Effector memory CD8-positive, alpha-beta T cell (primary cell): Measurements from ENCODE around the gene CDK5.

Experiments used
- ATAC-seq: fragments of 150-1000 bp; cut with Tn5 transposase; replicated peaks from 2 replicates; pipeline ENCODE4 v1.10.0; 2021; ENCODE audit warnings: mild to moderate bottlenecking, moderate library complexity
- DNase-seq, 3 experiments: peaks; one replicate each; pipeline ENCODE4 v3.0.0; 2021
- H3K27ac Mint-ChIP-seq, 2 donors: one replicate each; pipeline ENCODE4 v1.8.0; 2022; ENCODE audit warnings: mild to moderate bottlenecking in 2 of 2, mixed read lengths in 2 of 2, moderate library complexity in 2 of 2
- H3K27me3 Mint-ChIP-seq, 2 donors: one replicate each; pipeline ENCODE4 v1.8.0; 2022; ENCODE audit warnings: mixed read lengths in 2 of 2
- H3K36me3 Mint-ChIP-seq: one replicate; pipeline ENCODE4 v1.8.0; 2022; ENCODE audit warnings: mild to moderate bottlenecking, moderate library complexity, mixed read lengths; ENCODE audit not compliant: insufficient read depth
- H3K4me1 Mint-ChIP-seq, 2 donors: one replicate each; pipeline ENCODE4 v1.8.0; 2022; ENCODE audit warnings: low read depth in 2 of 2, mixed read lengths in 2 of 2
- H3K4me3 Mint-ChIP-seq, 2 donors: one replicate each; pipeline ENCODE4 v1.8.0; 2022; ENCODE audit warnings: mild to moderate bottlenecking in 2 of 2, mixed read lengths in 2 of 2, moderate library complexity in 2 of 2
- H3K9me3 Mint-ChIP-seq, 2 donors: one replicate each; pipeline ENCODE4 v1.8.0; 2022; ENCODE audit warnings: mixed read lengths in 2 of 2

CDK5 gene

DNA sequence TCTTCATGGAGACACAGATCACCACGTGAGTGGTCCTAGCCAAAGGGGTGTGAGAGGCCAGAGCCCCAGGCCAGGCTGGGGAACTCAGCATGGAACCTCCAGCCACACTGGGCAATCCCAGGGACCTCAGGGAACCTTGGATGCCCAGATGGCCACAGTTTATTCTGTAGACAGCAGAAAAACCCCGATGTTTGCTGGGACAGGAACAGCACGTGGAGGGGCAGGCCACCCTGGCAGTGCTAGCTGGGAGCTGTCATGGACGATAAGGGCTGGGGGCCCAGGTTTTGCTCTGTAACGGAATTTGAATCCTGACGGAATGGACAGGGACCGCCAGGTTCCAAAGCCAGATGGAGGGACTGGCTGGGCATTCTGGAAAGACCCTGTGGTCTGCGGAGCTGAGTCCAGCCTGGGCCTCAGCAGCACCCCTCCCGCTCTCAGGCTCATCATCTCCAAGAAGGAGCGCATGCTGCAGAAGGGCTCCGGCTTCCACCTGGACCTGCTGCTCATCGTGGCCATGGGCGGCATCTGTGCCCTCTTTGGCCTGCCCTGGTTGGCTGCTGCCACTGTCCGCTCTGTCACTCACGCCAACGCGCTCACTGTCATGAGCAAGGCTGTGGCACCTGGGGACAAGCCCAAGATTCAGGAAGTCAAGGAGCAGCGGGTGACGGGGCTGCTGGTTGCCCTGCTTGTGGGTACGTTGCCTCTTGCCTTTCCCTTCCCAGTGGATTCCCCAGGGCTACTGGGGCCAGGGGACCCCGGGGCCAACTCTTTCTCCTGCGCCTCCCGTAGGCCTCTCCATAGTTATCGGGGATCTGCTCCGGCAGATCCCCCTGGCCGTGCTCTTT lies 17.3 kb upstream of the CDK5 start:
- no peak overlapping the region for H3K27ac Mint-ChIP-seq
- ATAC-seq (no peak), DNase-seq (no peak)
- H3K4me3 Mint-ChIP-seq: no peak overlapping the region
- H3K27me3 Mint-ChIP-seq: no peaks in the 10 kb centered on the region
- peaks cover 11 to 13% of the 10 kb centered on the region in 2 donors for H3K4me1 Mint-ChIP-seq
- no peaks in the 10 kb centered on the region for H3K9me3 Mint-ChIP-seq
- H3K36me3 Mint-ChIP-seq: peaks cover 29% of the 10 kb centered on the region

DNA sequence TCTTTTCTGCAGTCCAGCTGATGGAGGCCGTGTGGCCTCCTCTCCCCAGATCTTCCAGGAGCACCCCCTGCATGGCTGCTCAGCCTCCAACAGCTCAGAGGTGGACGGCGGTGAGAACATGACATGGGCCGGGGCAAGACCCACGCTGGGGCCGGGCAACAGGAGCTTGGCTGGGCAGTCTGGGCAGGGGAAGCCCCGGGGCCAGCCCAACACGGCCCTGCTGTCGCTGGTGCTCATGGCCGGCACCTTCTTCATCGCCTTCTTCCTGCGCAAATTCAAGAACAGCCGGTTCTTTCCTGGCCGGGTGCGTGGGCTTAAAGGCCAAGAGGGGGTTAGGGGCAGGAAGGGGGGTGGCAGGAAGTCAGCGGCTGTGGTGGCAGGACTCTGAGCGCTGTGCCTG lies 16.3 kb upstream of the CDK5 start:
- Mint-ChIP-seq H3K27me3 (no peaks in the 10 kb centered on the region), H3K4me1 (peaks cover 7% of the 10 kb centered on the region in 2 donors), H3K4me3 (no peak overlapping the region), H3K9me3 (no peaks in the 10 kb centered on the region), H3K27ac (no peak overlapping the region), H3K36me3 (peaks cover 34% of the 10 kb centered on the region)
- DNase-seq: no peak
- ATAC-seq: no peak

DNA sequence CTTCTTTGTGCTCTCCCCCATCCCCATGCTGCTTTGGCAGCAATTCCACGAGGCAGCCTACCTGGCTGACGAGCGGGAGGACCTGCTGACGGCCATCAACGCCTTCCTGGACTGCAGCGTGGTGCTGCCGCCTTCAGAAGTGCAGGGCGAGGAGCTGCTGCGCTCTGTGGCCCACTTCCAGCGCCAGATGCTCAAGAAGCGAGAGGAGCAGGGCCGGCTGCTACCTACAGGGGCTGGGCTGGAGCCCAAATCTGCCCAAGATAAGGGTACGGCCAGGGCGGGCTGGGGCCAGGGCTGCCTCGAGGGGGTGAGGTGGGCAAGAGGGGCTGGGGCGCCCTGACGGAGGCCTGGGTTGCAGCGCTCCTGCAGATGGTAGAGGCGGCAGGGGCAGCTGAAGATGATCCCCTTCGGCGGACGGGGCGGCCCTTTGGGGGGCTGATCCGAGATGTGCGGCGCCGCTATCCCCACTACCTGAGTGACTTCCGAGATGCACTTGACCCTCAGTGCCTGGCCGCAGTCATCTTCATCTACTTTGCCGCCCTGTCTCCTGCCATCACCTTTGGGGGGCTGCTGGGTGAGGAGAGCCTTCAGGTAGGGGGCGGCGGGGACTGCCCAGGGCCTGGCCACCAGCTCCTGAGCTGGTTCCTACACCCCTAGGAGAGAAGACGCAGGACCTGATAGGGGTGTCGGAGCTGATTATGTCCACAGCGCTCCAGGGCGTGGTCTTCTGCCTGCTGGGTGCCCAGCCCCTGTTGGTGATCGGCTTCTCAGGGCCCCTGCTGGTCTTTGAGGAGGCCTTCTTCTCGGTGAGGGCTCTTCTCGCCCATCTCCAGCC lies 13.6 kb upstream of the CDK5 start:
- no peak for ATAC-seq
- no peak for DNase-seq
- Mint-ChIP-seq H3K36me3 (peaks cover 52% of the 10 kb centered on the region), H3K4me3 (no peak overlapping the region), H3K27me3 (no peaks in the 10 kb centered on the region), H3K9me3 (no peaks in the 10 kb centered on the region), H3K4me1 (peaks cover 0 to 5% of the 10 kb centered on the region in 2 donors), H3K27ac (no peak overlapping the region)

DNA sequence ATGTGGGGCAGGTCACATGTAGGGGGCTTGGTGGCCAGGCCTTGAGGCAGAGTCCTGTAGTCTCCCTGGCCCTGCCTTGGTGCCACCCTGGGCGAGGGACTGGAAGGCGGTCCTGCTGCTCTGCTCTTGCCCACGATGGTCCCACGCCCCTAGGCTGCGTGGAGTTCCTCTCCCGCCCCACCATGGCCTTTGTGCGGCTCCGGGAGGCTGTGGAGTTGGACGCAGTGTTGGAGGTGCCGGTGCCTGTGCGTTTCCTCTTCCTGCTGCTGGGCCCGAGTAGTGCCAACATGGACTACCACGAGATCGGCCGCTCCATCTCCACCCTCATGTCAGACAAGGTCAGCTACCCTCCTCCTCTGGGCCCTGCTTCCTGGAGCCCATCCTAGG lies 12.9 kb upstream of the CDK5 start:
- Mint-ChIP-seq H3K9me3 (no peaks in the 10 kb centered on the region), H3K4me3 (no peak overlapping the region), H3K36me3 (peaks cover 52% of the 10 kb centered on the region), H3K27me3 (no peaks in the 10 kb centered on the region), H3K4me1 (peaks cover 0 to 5% of the 10 kb centered on the region in 2 donors), H3K27ac (no peak overlapping the region)
- ATAC-seq (no peak), DNase-seq (no peak)

DNA sequence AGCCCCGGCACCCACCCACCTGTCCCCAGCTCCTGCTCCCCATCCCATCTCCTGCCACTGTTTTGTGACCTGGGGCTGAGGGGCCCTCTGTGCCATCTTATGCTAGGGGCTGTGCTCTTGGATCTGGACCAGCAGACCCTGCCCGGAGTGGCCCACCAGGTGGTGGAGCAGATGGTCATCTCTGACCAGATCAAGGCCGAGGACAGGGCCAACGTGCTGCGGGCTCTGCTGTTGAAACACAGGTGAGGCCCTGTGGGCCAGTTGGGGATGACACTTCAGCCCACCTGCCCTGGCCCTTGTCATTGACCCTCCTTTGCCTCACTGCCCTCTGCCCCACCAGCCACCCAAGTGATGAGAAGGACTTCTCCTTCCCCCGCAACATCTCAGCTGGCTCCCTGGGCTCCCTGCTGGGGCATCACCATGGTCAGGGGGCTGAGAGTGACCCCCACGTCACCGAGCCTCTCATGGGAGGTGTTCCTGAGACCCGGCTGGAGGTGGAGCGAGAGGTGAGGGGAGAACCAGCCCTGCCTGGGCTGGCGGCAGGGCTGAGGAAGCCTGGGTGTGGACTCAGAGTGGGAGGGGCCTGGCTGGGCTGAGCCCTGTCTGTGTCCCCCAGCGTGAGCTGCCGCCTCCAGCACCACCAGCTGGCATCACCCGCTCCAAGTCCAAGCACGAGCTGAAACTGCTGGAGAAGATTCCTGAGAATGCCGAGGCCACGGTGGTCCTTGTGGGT lies 12.3 kb upstream of the CDK5 start:
- Mint-ChIP-seq H3K27me3 (no peaks in the 10 kb centered on the region), H3K4me1 (peaks cover 0 to 5% of the 10 kb centered on the region in 2 donors), H3K36me3 (peaks cover 50% of the 10 kb centered on the region)

DNA sequence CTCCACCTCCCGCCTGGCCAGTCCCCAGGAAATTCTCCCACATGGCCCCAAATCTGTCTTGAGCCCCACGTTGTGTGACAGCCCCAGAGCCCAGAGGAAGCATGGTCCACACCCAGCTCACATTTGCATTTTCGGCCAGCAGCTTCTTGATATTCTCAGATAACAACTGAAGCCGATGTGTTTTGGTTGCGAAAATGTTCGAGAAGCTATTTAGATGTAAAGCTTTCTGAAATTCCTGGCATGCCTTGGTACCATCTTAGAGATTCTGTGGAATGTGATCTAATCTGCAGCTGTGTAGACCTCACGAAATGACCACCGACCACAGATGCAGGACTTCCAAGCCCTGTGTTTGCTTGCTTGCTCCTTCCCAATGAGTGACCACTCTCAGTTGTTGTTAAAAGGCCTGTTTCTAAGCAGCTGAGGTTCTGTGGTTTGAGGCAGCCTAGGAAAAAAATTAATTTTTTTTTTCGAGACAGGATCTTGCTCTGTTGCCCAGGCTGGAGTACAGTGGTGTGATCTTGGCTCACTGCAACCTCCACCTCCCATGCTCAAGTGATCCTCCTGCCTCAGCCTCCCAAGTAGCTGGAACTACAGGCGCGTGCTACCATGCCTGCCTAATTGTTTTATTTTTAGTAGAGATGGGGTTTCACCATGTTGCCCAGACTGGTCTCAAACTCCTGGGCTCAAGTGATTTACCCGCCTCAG lies 10.5 kb upstream of the CDK5 start:
- H3K36me3 Mint-ChIP-seq: peaks cover 39% of the 10 kb centered on the region
- no peaks in the 10 kb centered on the region for H3K27me3 Mint-ChIP-seq
- no peaks in the 10 kb centered on the region for H3K9me3 Mint-ChIP-seq
- peaks cover 0 to 5% of the 10 kb centered on the region in 2 donors for H3K4me1 Mint-ChIP-seq
- ATAC-seq: no peak
- no peak for DNase-seq
- H3K4me3 Mint-ChIP-seq: no peak overlapping the region
- H3K27ac Mint-ChIP-seq: no peak overlapping the region

More for the DNA sequence above, 12.3 kb upstream of the CDK5 start:
- DNase-seq: no peak
- no peak for ATAC-seq
- Mint-ChIP-seq H3K9me3 (no peaks in the 10 kb centered on the region), H3K27ac (no peak overlapping the region), H3K4me3 (no peak overlapping the region)

DNA sequence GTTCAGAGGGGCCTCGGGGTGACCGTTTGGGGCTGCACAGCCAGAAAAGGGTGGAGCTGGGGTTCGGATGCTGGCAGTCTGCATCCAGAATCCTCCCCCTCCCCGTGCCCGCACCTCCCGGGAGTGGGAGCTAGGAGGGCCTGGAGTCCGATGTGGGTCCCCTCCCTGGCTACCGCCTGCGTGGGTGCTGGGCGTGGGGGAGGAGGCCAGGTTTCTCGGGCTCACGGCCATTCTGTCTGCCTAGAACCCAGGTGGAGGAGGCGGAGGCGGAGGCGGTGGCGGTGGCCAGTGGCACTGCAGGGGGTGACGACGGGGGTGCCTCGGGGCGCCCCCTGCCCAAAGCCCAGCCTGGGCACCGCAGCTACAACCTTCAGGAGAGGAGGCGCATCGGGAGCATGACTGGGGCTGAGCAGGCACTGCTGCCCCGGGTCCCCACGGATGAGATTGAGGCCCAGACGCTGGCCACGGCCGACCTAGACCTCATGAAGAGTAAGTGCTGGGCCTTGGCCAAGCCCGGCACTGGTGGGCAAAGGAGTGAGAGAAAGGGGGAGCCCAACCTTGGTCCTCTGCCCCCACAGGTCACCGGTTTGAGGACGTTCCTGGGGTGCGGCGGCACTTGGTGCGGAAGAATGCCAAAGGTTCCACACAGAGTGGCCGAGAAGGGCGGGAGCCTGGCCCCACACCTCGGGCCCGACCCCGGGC lies 8.7 kb upstream of the CDK5 start:
- H3K36me3 Mint-ChIP-seq: peaks cover 29% of the 10 kb centered on the region

DNA sequence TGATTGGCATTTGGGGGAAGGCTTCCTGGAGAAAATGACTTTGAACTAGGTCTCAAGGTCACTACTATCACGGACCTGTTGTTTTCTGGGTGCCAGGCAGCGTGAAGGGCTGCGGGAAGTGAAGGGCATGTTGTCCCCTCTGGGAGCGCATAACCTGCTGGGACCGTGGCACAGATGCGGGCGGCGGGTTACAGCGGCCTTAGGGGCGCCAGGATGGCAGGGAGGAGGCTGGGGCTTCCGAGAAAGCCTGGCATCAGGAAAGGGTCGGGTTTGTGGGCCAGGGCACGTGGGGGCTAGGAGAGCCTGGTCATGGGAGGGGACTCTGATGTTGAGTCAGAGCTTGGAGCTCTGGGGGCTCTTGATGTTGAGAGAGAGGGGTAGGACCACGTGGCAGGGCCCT lies 7.8 kb upstream of the CDK5 start:
- no peaks in the 10 kb centered on the region for H3K9me3 Mint-ChIP-seq
- H3K27me3 Mint-ChIP-seq: no peaks in the 10 kb centered on the region
- ATAC-seq (no peak), DNase-seq (no peak)
- H3K27ac Mint-ChIP-seq: no peak overlapping the region
- H3K4me3 Mint-ChIP-seq: no peak overlapping the region
- H3K36me3 Mint-ChIP-seq: peaks cover 29% of the 10 kb centered on the region
- peaks cover 14 to 17% of the 10 kb centered on the region in 2 donors for H3K4me1 Mint-ChIP-seq

More for the DNA sequence above, 8.7 kb upstream of the CDK5 start:
- peaks cover 6 to 10% of the 10 kb centered on the region in 2 donors for H3K4me1 Mint-ChIP-seq
- no peak overlapping the region for H3K4me3 Mint-ChIP-seq
- no peak for ATAC-seq
- no peaks in the 10 kb centered on the region for H3K9me3 Mint-ChIP-seq
- peak overlapping the region in 1 of 2 donors; percentile 69 for H3K27ac Mint-ChIP-seq
- H3K27me3 Mint-ChIP-seq: no peaks in the 10 kb centered on the region
- no peak for DNase-seq

DNA sequence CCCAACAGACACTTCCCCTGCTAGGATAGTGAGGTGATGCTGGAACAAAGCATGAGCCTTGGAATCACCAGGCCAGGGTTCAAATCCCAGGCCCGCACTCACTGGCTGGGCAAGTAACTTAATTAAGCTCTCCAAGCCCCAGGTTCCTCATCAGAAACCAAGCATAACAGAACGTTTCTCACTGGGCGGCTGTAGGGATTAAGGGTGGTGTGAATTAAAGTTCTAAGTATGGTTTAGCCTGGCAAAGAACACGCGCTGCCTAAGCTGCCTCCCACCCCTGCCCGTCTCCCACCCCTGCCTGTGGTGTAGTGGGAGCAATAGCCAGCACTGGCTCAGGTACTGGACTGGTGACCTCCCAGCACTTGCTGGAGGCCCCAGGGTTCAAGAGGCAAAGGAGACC lies 7.3 kb upstream of the CDK5 start:
- Mint-ChIP-seq H3K36me3 (peaks cover 29% of the 10 kb centered on the region), H3K27me3 (no peaks in the 10 kb centered on the region), H3K4me3 (no peak overlapping the region), H3K27ac (no peak overlapping the region), H3K9me3 (no peaks in the 10 kb centered on the region), H3K4me1 (peaks cover 17 to 19% of the 10 kb centered on the region in 2 donors)
- no peak for ATAC-seq
- DNase-seq: no peak

DNA sequence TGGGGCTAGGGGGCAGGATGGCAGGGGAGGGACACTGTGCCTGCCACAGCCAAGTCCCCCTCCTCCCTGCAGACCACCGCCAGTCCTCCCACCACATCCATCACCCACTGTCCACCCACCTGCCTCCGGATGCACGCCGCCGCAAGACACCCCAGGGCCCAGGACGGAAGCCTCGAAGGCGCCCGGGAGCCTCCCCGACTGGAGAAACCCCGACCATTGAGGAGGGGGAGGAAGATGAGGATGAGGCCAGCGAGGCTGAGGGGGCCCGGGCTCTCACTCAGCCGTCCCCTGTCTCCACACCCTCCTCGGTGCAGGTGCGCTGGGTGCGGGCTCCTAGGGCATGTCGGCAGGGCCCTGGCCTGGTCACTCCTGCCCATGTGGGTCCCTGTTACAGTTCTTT lies 6.8 kb upstream of the CDK5 start:
- H3K4me3 Mint-ChIP-seq: no peak overlapping the region

DNA sequence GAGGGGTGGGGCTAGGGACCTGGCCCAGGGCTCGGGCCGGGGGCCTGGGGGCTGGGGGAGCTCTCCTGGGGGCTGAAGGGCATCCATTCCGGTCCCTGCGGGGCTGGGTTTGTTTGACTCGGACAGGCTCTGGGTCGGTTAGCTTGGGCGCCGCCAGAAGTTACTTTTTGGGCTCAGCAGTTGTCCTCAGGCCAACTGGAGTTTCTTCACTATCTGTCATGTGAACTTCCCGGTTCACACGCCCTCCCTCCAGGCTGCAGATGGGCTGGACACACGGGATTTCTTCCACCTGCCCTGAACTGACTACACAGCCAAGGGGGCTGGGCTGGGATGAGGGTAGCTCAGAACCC lies 5.5 kb upstream of the CDK5 start:
- Mint-ChIP-seq H3K27ac (peak overlapping the region in 1 of 2 donors; percentile 17), H3K36me3 (peaks cover 22% of the 10 kb centered on the region), H3K9me3 (no peaks in the 10 kb centered on the region), H3K4me3 (no peak overlapping the region), H3K27me3 (no peaks in the 10 kb centered on the region), H3K4me1 (peaks cover 26 to 31% of the 10 kb centered on the region in 2 donors)
- ATAC-seq: no peak
- DNase-seq: no peak

More for the DNA sequence above, 6.8 kb upstream of the CDK5 start:
- ATAC-seq (no peak), DNase-seq (no peak)
- no peaks in the 10 kb centered on the region for H3K9me3 Mint-ChIP-seq
- no peak overlapping the region for H3K27ac Mint-ChIP-seq
- H3K4me1 Mint-ChIP-seq: peaks cover 17 to 20% of the 10 kb centered on the region in 2 donors
- H3K36me3 Mint-ChIP-seq: peaks cover 26% of the 10 kb centered on the region
- H3K27me3 Mint-ChIP-seq: no peaks in the 10 kb centered on the region

DNA sequence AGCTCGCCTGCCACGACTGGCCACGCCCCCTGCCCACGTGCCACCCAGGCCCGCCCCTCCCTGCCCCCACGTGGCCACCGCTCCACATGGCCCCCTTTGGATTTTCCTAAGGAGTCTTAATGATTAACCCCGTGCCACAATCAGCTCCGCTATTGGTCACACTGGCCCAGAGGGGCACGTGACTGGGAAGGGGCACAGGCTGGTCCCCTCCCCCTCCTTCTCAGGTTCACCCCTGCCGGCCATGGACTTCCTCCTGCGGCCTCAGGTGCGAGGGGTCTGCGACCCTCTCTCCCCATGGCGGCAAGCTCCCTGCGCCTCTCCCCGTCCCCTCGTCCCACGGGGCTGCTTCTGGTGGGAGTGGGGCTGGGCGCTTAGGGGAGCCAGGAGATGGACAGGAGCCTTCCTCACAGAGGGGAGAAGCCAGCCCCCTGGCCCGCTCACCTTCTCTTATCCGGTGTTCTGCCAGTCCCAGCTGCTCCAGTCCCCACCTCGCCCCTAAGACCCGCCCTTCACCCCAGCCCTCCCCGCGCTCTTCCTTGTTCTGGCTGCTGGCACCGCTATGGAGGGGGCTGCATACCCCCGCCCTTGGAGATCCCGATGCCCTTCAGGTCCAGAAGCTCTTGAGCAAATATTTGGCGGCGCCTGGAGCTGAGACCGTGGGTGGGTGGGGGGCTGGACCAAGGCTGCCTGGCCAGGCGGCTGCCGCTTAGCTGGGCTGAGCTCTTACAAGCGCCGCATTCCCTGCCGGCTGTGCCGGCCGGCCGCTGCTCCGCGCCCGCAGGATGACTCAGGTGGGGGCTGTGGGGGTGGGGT lies 4.9 kb upstream of the CDK5 start:
- DNase-seq: no peak

More for the DNA sequence above, 4.9 kb upstream of the CDK5 start:
- H3K4me3 Mint-ChIP-seq: no peak overlapping the region
- H3K9me3 Mint-ChIP-seq: no peaks in the 10 kb centered on the region
- H3K27me3 Mint-ChIP-seq: no peaks in the 10 kb centered on the region
- H3K4me1 Mint-ChIP-seq: peaks cover 27 to 32% of the 10 kb centered on the region in 2 donors
- no peak overlapping the region for H3K27ac Mint-ChIP-seq
- ATAC-seq: no peak
- peaks cover 20% of the 10 kb centered on the region for H3K36me3 Mint-ChIP-seq
